Endothelial cell of umbilical vein (primary cell): ENCODE data around the gene LPIN1. TPM values are rescaled to one million over a fixed set of nuclear protein-coding genes. Genes with fewer than 3 reads are reported as not detected.

Source experiments
- BruUV-seq: library from RNA; stranded (reverse); fragments of 400-500 nt; replicated peaks from 2 replicates; lab custom pipeline; 2021; lab: Mats Ljungman, UMichigan
- CTCF ChIA-PET: fragments of 300-600, 350-600 bp; sonication (Branson Sonifier 250); formaldehyde crosslinking; loops from one replicate; lab custom pipeline; 2021; ENCODE audit warnings: antibody characterized with exemption, inconsistent platforms; lab: Charles Lee
- POLR2A ChIA-PET: fragments of 300-600, 350-600 bp; sonication (Branson Sonifier 250); formaldehyde crosslinking; loops from one replicate; lab custom pipeline; 2021; ENCODE audit warnings: antibody characterized with exemption, inconsistent platforms; lab: Charles Lee
- DNase-seq: peaks from one replicate; pipeline ENCODE4 v3.0.0-alpha.2; 2011; ENCODE audit warnings: low read depth, low spot score
- FAIRE-seq: peaks from 2 replicates; lab custom pipeline; 2011; peaks lifted over from hg19 to GRCh38; lab: Jason Lieb, UNC
- H2AFZ ChIP-seq: 2 replicates; pipeline ENCODE4 v1.6.0; 2012; ENCODE audit warnings: low read depth, low read length, control low read depth, inconsistent platforms
- H3K27ac ChIP-seq: 2 replicates; pipeline ENCODE4 v1.5.1; 2011; ENCODE audit warnings: low read depth, mild to moderate bottlenecking, control low read depth, low read length, moderate library complexity; ENCODE audit not compliant: insufficient read depth
- H3K27me3 ChIP-seq, 2 experiments: 2 replicates each; pipeline versions ENCODE4 v1.6.0 to v1.6.1; 2011; ENCODE audit warnings: low read length in 2 of 2, mixed read lengths in 1 of 2; ENCODE audit not compliant: control insufficient read depth in 2 of 2, insufficient read depth in 2 of 2
- H3K36me3 ChIP-seq, 2 experiments: 2 replicates in 1 of 2; 3 replicates in 1 of 2; pipeline ENCODE4 v1.5.1; 2011; ENCODE audit warnings: low read length in 2 of 2, mild to moderate bottlenecking in 1 of 2, moderate library complexity in 1 of 2; ENCODE audit not compliant: control insufficient read depth in 2 of 2, insufficient read depth in 2 of 2; ENCODE audit errors: extremely low read depth in 1 of 2
- H3K4me1 ChIP-seq: 3 replicates; pipeline ENCODE4 v1.5.1; 2011; ENCODE audit warnings: mild to moderate bottlenecking, low read length; ENCODE audit not compliant: control insufficient read depth, insufficient read depth; ENCODE audit errors: extremely low read depth
- H3K4me2 ChIP-seq: 2 replicates; pipeline ENCODE4 v1.6.1; 2011; ENCODE audit warnings: low read length, control low read depth, mixed read lengths; ENCODE audit not compliant: insufficient read depth
- H3K4me3 ChIP-seq, 3 experiments: fragments of 200-600 bp in 1 of 3; sonication (generic), shearing (Covaris generic) in 1 of 3; replicated peaks in 1 of 3; 2 replicates each; pipeline ENCODE4 v1.5.1; 2011 to 2016; ENCODE audit warnings: control low read depth in 3 of 3, low read length in 3 of 3, mild to moderate bottlenecking in 2 of 3, inconsistent platforms in 1 of 3, low read depth in 1 of 3, moderate library complexity in 1 of 3; ENCODE audit not compliant: insufficient read depth in 1 of 3
- H3K79me2 ChIP-seq: 2 replicates; pipeline ENCODE4 v1.6.0; 2012; ENCODE audit warnings: low read length, inconsistent platforms; ENCODE audit not compliant: control insufficient read depth, insufficient read depth
- H3K9ac ChIP-seq: replicated peaks from 2 replicates; pipeline ENCODE3; 2011; ENCODE audit warnings: low read length, control low read depth; ENCODE audit not compliant: insufficient read depth; ENCODE audit errors: extremely low read depth
- H3K9me1 ChIP-seq: replicated peaks from 3 replicates; pipeline ENCODE4 v1.6.0; 2011; ENCODE audit warnings: mild to moderate bottlenecking, low read length; ENCODE audit not compliant: control insufficient read depth, insufficient read depth; ENCODE audit errors: extremely low read depth
- H3K9me3 ChIP-seq: replicated peaks from 2 replicates; pipeline ENCODE4 v1.5.1; 2012; ENCODE audit warnings: low read length, inconsistent platforms; ENCODE audit not compliant: control insufficient read depth, insufficient read depth
- H4K20me1 ChIP-seq: replicated peaks from 2 replicates; pipeline ENCODE3; 2011; ENCODE audit warnings: mild to moderate bottlenecking, low read length; ENCODE audit not compliant: control insufficient read depth, insufficient read depth; ENCODE audit errors: extremely low read depth
- EZH2 ChIP-seq: IDR thresholded peaks from 2 replicates; pipeline ENCODE4 v1.6.1; 2012; ENCODE audit warnings: borderline replicate concordance, low read depth, mild to moderate bottlenecking, moderate library complexity, low read length, inconsistent platforms; ENCODE audit not compliant: severe bottlenecking
- POLR2AphosphoS5 ChIP-seq: IDR thresholded peaks from 2 replicates; pipeline ENCODE4 v1.6.1; 2012; ENCODE audit warnings: low read depth, mild to moderate bottlenecking, control low read depth, low read length, moderate library complexity; ENCODE audit not compliant: insufficient read depth
- dilution Hi-C: fragments of 300-500 bp; cut with MboI; formaldehyde crosslinking; loops from one replicate; pipeline ENCODE4 v1.15.0; 2019; ENCODE audit warnings: low sequenced_read_pairs; ENCODE audit not compliant: extremely low pct_ligation_motif_present
- intact Hi-C: fragments of 100-400 bp; cut with micrococcal nuclease; formaldehyde crosslinking; loops from one replicate; pipeline ENCODE4 v1.10.0; 2022
- polyA plus RNA-seq, 4 experiments: library from polyadenylated mRNA; depleted of rRNA in 3 of 4; stranded (reverse) in 3 of 4; unstranded in 1 of 4; fragments of >200 nt; gene quantifications; 2 replicates each; pipeline versions ENCODE4 v1.2.1 to v1.2.3, GENCODE V29; 2011 to 2012; ENCODE audit warnings: missing spikeins in 1 of 4
- total RNA-seq: library from RNA; stranded (reverse); gene quantifications from 2 replicates; pipeline ENCODE4 v1.2.3, GENCODE V29; 2021
- TF ChIP-seq, protein P1 (sequence below), 2 donors: IDR thresholded peaks; 1 replicate in 1 of 2; 2 replicates in 1 of 2; pipeline ENCODE4 v1.5.1; 2011; ENCODE audit warnings: low read length in 2 of 2, mild to moderate bottlenecking in 2 of 2, moderate library complexity in 2 of 2, control low read depth in 1 of 2, inconsistent platforms in 1 of 2, low read depth in 1 of 2; ENCODE audit not compliant: insufficient read depth in 1 of 2; ENCODE audit errors: extremely low read depth in 1 of 2

LPIN1 gene
- total and polyA plus RNA-seq, 2 donors (not counting 3 experiments of a cell fraction or from before 2014, with no cell fraction given) = 26.6 to 80.4 TPM

DNA sequence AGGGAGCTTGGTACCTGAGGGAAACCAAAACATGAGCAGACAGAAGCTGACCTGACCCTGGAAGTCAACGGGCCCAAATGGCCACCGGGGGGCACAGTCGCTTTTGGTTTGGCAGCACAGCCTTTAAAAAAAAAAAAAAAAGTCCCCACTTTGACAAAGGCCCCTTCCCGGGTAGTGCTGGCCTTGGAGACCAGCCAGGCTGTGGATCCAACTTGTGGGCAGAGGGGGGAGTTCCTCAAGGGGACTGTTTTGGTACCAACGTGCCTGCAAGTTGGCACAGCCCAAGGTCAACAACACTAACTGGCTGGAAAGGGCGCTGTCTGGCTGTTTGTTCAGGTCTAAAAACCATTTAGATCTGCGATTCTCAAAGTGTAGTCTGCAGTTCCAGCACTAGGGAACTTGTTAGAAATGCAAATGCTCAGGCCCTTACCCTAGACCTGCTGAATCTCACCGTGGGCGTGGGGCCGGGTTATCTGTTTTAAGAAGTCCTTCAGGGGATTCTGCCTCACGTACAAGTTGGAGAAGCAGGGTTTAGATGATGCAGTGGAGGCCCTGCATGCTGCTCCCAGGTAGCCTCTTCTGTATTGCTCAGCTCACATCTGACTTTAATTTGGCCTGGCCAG, 83.0 kb downstream of the LPIN1 start:
- FAIRE-seq (peak; percentile 69), DNase-seq (peak; percentile 65)
- no peaks in the 10 kb centered on the region for H3K9me3 ChIP-seq
- TF ChIP-seq, protein P1, sequence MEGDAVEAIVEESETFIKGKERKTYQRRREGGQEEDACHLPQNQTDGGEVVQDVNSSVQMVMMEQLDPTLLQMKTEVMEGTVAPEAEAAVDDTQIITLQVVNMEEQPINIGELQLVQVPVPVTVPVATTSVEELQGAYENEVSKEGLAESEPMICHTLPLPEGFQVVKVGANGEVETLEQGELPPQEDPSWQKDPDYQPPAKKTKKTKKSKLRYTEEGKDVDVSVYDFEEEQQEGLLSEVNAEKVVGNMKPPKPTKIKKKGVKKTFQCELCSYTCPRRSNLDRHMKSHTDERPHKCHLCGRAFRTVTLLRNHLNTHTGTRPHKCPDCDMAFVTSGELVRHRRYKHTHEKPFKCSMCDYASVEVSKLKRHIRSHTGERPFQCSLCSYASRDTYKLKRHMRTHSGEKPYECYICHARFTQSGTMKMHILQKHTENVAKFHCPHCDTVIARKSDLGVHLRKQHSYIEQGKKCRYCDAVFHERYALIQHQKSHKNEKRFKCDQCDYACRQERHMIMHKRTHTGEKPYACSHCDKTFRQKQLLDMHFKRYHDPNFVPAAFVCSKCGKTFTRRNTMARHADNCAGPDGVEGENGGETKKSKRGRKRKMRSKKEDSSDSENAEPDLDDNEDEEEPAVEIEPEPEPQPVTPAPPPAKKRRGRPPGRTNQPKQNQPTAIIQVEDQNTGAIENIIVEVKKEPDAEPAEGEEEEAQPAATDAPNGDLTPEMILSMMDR (IDR thresholded peaks at IDR 0.05; ENCODE audit: extremely low read depth in 1 of 2, insufficient read depth in 1 of 2, low read depth in 1 of 2, low read length in 2 of 2) = peak; percentile 22 to 52
- TF ChIP-seq EZH2 = no peak
- TF ChIP-seq POLR2AphosphoS5 = peak; percentile 30
- H3K9ac ChIP-seq = no peak overlapping the region
- no peaks in the 10 kb centered on the region for H3K9me1 ChIP-seq
- ChIA-PET POLR2A (interaction anchor here (1.7 kb wide), 1 partner anchor 888 kb away, joined by 7 read pairs; the partner anchor contains the start of gene TRIB2), CTCF (interaction anchor here (1.0 to 4.4 kb wide), 19 partner anchors 20 to 1195 kb away, joined by 3 to 69 read pairs (median 3); partner anchors contain the start of gene TRIB2)
- no peaks in the 10 kb centered on the region for H4K20me1 ChIP-seq
- BruUV-seq = no TSS peak
- peak overlapping the region; percentile 73 for H3K27ac ChIP-seq
- H3K4me1 ChIP-seq = peaks cover 30% of the 10 kb centered on the region
- H2AFZ ChIP-seq = no peak overlapping the region
- no peaks in the 10 kb centered on the region for H3K79me2 ChIP-seq
- dilution Hi-C loops (no loop called here), intact Hi-C loops (loop anchor here (1.0 to 5.0 kb wide), 2 partner anchors 219 to 728 kb away; no protein-coding TSS in a partner anchor)
- peaks cover 3 to 7% of the 10 kb centered on the region in 2 experiments for H3K36me3 ChIP-seq
- H3K27me3 ChIP-seq = no peaks in the 10 kb centered on the region
- no peak overlapping the region for H3K4me3 ChIP-seq
- H3K4me2 ChIP-seq = peak overlapping the region; percentile 72
